HG02970 (cell line): Measurements from ENCODE around the gene MEIS3.
"Not testable (repeated sequence)": the region's sequence is repeated elsewhere in the genome, so short reads cannot be mapped to it uniquely, and the experiment has no call there.

ENCODE experiments used
- ATAC-seq: cut with Tn5 transposase; IDR thresholded peaks from one replicate; pipeline ENCODE4 v1.9.1; 2021; ENCODE audit warnings: mild to moderate bottlenecking, moderate library complexity, moderate number of reproducible peaks; ENCODE audit not compliant: unreplicated experiment, low FRiP score

Gene MEIS3

DNA sequence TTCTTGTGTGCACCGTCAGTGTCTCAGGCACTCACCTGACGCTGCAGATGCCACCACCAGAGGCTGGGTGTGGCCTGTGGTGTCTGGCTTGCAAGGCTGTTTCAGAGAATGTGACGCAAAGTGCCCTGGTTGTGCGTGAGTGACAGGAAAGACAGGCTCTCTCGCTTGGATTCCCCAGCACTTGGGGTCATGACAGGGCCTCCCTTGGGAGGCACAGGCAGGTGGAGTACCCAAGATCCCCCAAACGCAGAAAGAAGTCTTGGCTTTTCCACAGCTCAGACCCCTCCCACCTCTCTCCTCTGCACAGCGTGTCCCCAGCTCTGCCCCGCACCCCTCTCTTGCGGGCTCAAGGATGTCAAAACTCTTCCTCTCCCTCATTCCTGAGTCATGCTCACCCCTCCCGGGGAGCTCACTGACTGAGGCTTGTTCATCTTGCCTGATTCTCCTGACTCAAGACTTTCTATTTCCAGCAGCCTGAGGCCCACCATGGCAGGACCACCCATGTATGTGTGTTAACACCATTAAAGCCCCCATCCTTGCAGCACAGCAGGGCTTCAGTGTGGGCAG lies 49.2 kb downstream of the MEIS3 start:
- no peak for ATAC-seq

DNA sequence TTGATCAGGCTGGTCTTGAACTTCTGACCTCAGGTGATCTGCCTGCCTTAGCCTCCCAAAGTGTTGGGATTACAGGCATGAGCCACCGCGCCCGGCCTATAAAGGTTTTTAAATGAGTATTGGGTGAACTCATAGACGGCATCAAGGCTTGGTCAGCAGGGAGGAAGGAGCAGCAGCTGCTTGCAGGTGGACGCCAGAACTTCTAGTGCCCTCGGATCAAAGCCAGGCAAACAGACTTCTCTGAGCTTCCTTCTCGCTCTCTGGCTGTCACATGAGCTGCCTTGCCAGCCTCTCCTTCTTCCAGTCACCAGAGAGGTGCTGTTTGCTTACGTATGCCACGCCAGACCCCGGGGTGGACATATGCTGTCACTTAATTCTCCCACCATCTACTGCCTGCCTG lies 53.9 kb downstream of the MEIS3 start:
- ATAC-seq, result not testable (repeated sequence)

DNA sequence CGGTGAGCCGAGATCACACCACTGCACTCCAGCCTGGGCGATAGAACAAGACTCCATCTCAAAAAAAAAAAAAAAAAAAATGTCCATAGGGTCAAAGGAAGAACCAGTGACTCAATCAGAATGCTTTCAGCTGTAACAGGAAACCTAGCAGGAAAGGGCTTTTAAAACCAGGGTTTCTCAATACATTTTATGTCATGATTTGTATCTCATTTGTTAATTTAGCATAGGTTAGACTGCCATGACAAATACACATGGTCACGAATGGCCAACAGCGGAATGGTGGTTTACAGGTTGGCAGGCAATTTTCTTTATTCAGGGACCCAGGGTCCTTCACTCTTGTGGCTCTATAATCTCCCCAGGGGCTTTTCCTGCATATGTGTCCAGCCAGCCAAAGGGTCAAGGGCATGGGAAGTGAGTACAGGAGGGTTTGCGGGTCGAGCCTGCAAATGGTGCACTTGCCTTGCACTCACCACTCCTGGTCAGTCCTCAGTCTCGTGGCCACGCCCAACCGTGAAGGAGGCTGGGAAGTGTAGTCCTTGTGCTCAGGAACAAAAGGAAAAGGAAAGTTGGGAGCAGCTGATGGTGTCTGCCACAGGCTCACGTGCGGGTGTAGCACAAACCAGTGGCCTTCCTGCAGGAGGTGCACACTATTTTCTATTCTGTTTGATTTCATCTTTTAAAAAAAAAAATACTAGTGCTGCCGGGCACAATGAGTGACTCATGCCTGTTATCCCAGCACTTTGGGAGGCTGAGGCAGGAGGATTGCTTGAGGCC lies 55.4 kb downstream of the MEIS3 start:
- no peak for ATAC-seq

DNA sequence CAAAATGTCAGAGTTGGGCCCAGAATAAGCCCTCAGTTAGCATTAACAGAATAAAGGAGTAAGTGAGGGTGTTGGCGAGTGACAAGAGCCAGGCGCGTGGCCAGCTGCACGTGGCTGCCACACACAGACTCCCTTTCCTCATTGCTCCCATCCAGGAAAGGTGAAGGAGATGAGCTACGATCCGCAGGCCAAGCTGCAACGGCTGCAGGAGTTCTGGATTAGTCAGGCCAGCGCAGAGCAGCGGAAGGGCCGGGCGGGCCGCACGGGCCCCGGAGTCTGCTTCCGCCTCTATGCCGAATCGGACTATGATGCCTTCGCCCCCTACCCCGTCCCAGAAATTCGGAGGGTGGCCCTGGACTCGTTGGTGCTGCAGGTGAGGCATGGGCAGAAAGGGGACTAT lies 57.0 kb downstream of the MEIS3 start:
- no peak for ATAC-seq

DNA sequence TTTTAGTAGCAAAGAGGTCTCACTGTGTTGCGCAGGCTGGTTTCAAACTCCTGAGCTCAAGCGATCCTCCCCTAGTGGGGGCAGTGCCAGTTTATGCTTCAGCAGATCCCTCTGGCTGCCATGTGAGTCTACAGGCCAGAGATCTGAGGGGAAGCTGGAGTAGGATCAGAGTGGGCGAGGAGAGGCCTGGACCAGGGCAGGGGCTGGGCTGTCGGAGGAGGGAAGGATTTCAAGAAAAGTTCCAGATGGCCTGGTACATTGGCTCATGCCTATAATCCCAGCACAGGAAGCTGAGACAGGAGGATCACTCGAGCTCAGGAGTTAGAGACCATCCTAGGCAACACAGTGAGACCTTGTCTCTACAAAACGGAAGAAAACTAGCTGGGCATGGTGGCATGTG lies 60.4 kb downstream of the MEIS3 start:
- ATAC-seq, result no peak

DNA sequence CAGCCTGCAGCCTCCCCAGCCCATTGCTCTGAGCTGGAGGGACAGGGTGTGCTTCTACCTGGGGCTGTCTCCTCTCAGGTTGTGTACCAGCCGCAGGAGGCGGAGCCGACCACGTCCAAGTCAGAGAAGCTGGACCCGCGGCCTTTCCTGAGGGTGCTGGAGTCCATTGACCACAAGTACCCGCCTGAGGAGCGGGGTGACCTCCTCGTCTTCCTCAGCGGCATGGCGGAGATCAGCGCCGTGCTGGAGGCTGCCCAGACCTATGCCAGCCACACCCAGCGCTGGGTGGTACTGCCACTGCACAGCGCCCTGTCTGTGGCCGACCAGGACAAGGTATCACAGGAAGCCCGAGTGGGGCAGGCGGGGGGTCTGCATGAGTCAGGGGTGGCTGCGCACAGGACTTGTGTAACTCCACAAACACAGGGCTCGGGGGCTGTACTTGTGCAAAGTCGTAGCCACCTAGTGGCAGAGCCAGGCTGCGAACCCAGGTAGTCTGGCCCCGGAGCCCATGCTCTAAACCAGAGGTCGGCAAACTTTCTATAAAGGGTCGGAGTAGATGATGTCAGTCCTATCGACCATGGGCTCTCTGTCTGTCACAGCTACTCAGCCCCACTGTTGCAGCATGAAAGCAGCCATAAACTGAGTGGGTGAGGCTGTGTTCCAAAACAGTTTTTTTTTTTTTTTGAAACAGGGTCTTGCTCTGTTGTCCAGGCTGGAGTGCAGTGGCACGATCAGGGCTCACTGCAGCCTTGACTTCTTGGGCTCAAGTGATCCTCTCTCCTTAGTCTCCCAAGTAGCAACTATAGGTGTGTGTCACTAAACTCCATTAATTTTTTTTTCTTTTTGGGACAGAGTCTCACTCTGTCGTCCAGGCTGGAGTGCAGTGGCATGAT lies 61.3 kb downstream of the MEIS3 start:
- no peak for ATAC-seq

GRCh38 chr19:47356900-47357299 lies 62.4 kb downstream of the MEIS3 start:
- ATAC-seq, result no peak

DNA sequence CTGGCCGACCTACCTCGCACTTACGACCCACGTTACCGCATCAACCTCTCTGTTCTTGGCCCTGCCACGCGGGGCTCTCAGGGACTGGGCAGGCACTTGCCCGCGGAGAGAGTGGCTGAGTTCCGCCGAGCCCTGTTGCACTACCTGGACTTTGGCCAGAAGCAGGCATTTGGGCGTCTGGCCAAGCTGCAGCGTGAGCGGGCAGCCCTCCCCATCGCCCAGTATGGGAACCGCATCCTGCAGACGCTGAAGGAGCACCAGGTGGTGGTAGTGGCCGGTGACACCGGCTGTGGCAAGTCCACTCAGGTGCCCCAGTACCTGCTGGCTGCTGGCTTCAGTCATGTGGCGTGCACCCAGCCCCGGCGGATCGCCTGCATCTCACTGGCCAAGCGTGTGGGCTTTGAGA lies 66.0 kb downstream of the MEIS3 start:
- no peak for ATAC-seq
